ENCODE results near the gene NDRG4.
"Not testable (repeated sequence)": the region's sequence is repeated elsewhere in the genome, so short reads cannot be mapped to it uniquely, and the experiment has no call there.

Gene NDRG4

GRCh38 chr16:58464916-58465731, 34.8 kb upstream of the NDRG4 start:
- no peak overlapping the region for H3K27ac ChIP-seq
- no peak for DNase-seq (ENCODE audit: low read depth, low spot score)

- no peak overlapping the region for H3K27ac ChIP-seq
- no peak for DNase-seq (ENCODE audit: low read depth, low spot score)
Observed at GRCh38 chr16:58465817-58466216, 34.1 kb upstream of the NDRG4 start.

GRCh38 chr16:58466396-58466795, 33.5 kb upstream of the NDRG4 start:
- H3K27ac ChIP-seq: no peak overlapping the region
- no peak for DNase-seq (ENCODE audit: low read depth, low spot score)

GRCh38 chr16:58467905-58468304, 32.0 kb upstream of the NDRG4 start:
- no peak for DNase-seq (ENCODE audit: low read depth, low spot score)

GRCh38 chr16:58471209-58471975, 28.6 kb upstream of the NDRG4 start:
- no peak for DNase-seq (ENCODE audit: low read depth, low spot score)
- H3K27ac ChIP-seq: no peak overlapping the region

More at GRCh38 chr16:58467905-58468304, 32.0 kb upstream of the NDRG4 start:
- H3K27ac ChIP-seq: no peak overlapping the region

GRCh38 chr16:58472266-58472665, 27.7 kb upstream of the NDRG4 start:
- DNase-seq (ENCODE audit: low read depth, low spot score): no peak
- no peak overlapping the region for H3K27ac ChIP-seq

- no peak for DNase-seq (ENCODE audit: low read depth, low spot score)
Observed at GRCh38 chr16:58472827-58473226, 27.1 kb upstream of the NDRG4 start.

GRCh38 chr16:58474296-58474695, 25.6 kb upstream of the NDRG4 start:
- DNase-seq (ENCODE audit: low read depth, low spot score): no peak
- no peak overlapping the region for H3K27ac ChIP-seq

More at GRCh38 chr16:58472827-58473226, 27.1 kb upstream of the NDRG4 start:
- H3K27ac ChIP-seq: no peak overlapping the region

GRCh38 chr16:58475091-58475619, 24.8 kb upstream of the NDRG4 start:
- no peak overlapping the region for H3K27ac ChIP-seq
- no peak for DNase-seq (ENCODE audit: low read depth, low spot score)

GRCh38 chr16:58476791-58477190, 23.2 kb upstream of the NDRG4 start:
- DNase-seq (ENCODE audit: low read depth, low spot score): no peak
- H3K27ac ChIP-seq: no peak overlapping the region

- no peak overlapping the region for H3K27ac ChIP-seq
- DNase-seq (ENCODE audit: low read depth, low spot score): no peak
Observed at GRCh38 chr16:58478427-58478826, 21.5 kb upstream of the NDRG4 start.

GRCh38 chr16:58481226-58481869, 18.6 kb upstream of the NDRG4 start:
- no peak overlapping the region for H3K27ac ChIP-seq
- DNase-seq (ENCODE audit: low read depth, low spot score): no peak

- no peak overlapping the region for H3K27ac ChIP-seq
- no peak for DNase-seq (ENCODE audit: low read depth, low spot score)
Observed at GRCh38 chr16:58481931-58482330, 18.0 kb upstream of the NDRG4 start.

GRCh38 chr16:58485184-58485887, 14.6 kb upstream of the NDRG4 start:
- H3K27ac ChIP-seq: no peak overlapping the region
- DNase-seq (ENCODE audit: low read depth, low spot score): no peak

- DNase-seq (ENCODE audit: low read depth, low spot score): peak; percentile 6
- no peak overlapping the region for H3K27ac ChIP-seq
Observed at GRCh38 chr16:58487566-58488351, 12.2 kb upstream of the NDRG4 start.

GRCh38 chr16:58488531-58488930, 11.4 kb upstream of the NDRG4 start:
- no peak for DNase-seq (ENCODE audit: low read depth, low spot score)
- no peak overlapping the region for H3K27ac ChIP-seq

- H3K27ac ChIP-seq: no peak overlapping the region
- no peak for DNase-seq (ENCODE audit: low read depth, low spot score)
Observed at GRCh38 chr16:58490065-58490464, 9.9 kb upstream of the NDRG4 start.

GRCh38 chr16:58490539-58490938, 9.4 kb upstream of the NDRG4 start:
- DNase-seq (ENCODE audit: low read depth, low spot score); H3K27ac ChIP-seq: not testable (repeated sequence)

- no peak for DNase-seq (ENCODE audit: low read depth, low spot score)
- H3K27ac ChIP-seq: no peak overlapping the region
Observed at GRCh38 chr16:58492066-58492465, 7.9 kb upstream of the NDRG4 start.

All from epithelial cell of prostate (primary cell).